Stimulated activated CD8-positive, alpha-beta memory T cell treated with anti-CD3 and anti-CD28 coated beads, Interleukin-4, amount 100 ng/mL, for 1 hour (primary cell): Measurements from ENCODE around the gene PRCP.

Experiments used
- DNase-seq, 2 donors: peaks; one replicate each; pipeline ENCODE4 v3.0.0-alpha.2; 2020; ENCODE audit warnings: low read depth in 2 of 2, low spot score in 1 of 2

The PRCP gene

GRCh38 chr11:82907371-82907770, 7.1 kb upstream of the PRCP start:
- no peak for DNase-seq

GRCh38 chr11:82906931-82907330, 6.7 kb upstream of the PRCP start:
- no peak for DNase-seq

GRCh38 chr11:82906236-82906635, 6.0 kb upstream of the PRCP start:
- no peak for DNase-seq

GRCh38 chr11:82903843-82904586, 3.8 kb upstream of the PRCP start:
- no peak for DNase-seq

GRCh38 chr11:82902880-82903279, 2.6 kb upstream of the PRCP start:
- DNase-seq, result no peak

GRCh38 chr11:82901922-82902485, 1.8 kb upstream of the PRCP start:
- no peak for DNase-seq

- peak; percentile 87 for DNase-seq
Measured at GRCh38 chr11:82901165-82901921, 1.1 kb upstream of the PRCP start, which contains the start of gene DDIAS. DDIAS (plus strand) TSS chr11:82901736; CDS start chr11:82914739, 13,003 bp downstream.

- no peak for DNase-seq
Measured at GRCh38 chr11:82899957-82900276, 313 bp downstream of the PRCP start.

- DNase-seq, result no peak
Measured at GRCh38 chr11:82899186-82899820, 927 bp downstream of the PRCP start.

GRCh38 chr11:82898241-82898640, 2.0 kb downstream of the PRCP start:
- no peak for DNase-seq

GRCh38 chr11:82896183-82896582, 4.0 kb downstream of the PRCP start:
- DNase-seq, result no peak

GRCh38 chr11:82895437-82896091, 4.7 kb downstream of the PRCP start:
- no peak for DNase-seq

- DNase-seq, result no peak
Measured at GRCh38 chr11:82892611-82893169, 7.5 kb downstream of the PRCP start.

GRCh38 chr11:82890936-82891335, 9.3 kb downstream of the PRCP start:
- DNase-seq, result no peak

- no peak for DNase-seq
Measured at GRCh38 chr11:82890002-82890341, 10.3 kb downstream of the PRCP start.

GRCh38 chr11:82889133-82890001, 10.9 kb downstream of the PRCP start:
- DNase-seq, result no peak

- no peak for DNase-seq
Measured at GRCh38 chr11:82883853-82884252, 16.4 kb downstream of the PRCP start.

GRCh38 chr11:82874646-82875523, 25.3 kb downstream of the PRCP start:
- DNase-seq, result no peak

GRCh38 chr11:82873919-82874333, 26.3 kb downstream of the PRCP start:
- DNase-seq, result no peak
